Amygdala (tissue), 56 donors: ENCODE measurements around the gene KIAA1217.
"Not testable (repeated sequence)": the region's sequence is repeated elsewhere in the genome, so short reads cannot be mapped to it uniquely, and the experiment has no call there.

Experiments used
- DNase-seq, 56 donors: peaks; one replicate each; lab custom pipeline; 2025; lab: John Stamatoyannopoulos, UW

Gene KIAA1217

DNA sequence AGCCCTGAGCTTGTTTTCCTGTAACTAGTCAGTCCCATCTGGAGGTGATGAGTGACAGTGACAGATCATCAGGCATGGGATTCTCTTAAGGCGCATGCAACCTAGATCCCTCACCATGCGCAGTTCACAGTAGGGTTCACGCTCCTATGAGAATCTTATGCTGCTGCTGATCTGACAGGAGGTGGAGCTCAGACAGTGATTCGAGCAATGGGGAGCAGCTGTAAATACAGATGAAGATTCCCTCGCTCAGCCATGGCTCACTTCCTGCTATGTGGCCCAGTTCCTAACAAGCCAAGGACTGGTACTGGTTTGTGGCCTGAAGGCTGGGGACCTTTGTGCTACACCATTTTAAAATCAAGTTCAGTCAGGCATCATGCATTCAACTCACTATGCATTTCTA is 221.7 kb downstream of the KIAA1217 start:
- DNase-seq, result no peak

DNA sequence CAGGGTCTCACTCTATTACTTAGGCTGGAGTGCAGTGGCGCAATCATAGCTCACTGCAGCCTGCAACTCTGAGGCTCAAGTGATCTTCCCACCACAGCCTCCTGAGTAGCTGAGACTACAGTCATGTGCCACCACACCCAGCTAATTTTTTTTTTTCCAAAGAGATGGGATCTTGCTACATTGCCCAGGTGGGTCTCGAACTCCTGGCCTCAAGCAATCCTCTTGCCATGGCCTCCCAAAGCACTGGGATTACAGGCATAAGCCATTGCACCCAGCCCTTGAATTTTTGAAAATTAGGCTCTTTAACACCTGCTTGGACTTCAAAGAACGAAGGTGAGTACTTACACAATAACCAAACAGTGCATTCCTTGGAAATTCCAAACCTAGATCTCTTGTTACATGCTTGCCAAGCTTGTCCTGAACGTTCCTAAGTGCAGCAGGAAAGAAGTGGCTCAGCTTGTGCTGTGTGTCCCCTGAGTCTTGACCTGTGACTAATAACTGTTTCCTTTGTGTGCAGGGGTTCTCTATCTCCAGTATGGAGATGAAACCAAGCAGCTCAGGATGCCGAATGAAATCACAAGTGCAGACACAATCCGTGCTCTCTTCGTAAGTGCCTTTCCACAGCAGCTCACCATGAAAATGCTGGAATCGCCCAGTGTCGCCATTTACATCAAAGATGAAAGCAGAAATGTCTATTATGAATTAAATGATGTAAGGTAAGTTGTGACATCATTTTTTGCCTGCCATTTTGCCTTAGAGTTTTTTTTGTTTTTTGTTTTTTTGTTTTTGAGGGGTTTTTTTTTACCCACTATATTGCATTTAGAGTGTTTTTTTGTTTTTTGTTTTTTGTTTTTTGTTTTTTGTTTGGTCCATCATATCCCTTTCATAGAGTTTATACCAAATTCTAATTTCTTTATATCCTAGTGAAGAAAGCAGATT is 223.8 kb downstream of the KIAA1217 start:
- DNase-seq, result no peak

DNA sequence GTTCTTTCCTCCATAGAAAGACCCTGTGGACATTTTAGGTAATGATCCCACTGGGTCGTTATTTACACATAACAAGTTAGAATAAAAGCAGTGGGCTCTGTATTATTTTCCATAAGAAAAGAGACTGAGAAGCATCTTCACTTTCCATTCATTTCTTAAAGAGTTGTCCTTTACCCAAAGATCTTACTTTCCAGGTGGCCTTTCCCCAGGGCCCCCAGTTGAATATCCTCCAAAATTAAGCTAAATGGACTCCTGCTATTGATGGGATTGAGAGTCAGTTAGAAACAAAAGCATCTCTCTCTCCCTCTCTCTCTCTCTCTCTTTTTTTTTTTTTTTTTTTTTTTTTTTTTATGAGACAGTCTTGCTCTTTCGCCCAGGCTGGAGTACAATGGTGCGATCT is 224.8 kb downstream of the KIAA1217 start:
- DNase-seq, result no peak

DNA sequence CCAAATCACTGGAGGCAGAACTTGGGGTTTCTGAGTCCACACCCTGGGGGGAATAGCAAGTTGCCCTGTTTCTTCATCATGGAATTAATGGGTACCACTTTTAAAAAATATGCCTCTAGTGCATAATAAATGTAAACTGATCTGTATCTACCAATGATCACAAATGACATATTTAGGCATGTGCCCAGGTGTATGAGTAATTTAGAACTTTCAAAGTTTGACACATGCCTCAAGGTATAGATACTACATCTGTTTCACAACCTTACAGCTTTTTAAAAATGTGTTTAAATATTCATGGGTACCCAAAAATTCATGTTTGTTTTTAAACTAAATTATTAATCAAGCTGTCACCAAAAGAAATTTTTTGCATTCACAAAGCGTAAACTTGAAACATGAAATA is 226.0 kb downstream of the KIAA1217 start:
- DNase-seq, result no peak

DNA sequence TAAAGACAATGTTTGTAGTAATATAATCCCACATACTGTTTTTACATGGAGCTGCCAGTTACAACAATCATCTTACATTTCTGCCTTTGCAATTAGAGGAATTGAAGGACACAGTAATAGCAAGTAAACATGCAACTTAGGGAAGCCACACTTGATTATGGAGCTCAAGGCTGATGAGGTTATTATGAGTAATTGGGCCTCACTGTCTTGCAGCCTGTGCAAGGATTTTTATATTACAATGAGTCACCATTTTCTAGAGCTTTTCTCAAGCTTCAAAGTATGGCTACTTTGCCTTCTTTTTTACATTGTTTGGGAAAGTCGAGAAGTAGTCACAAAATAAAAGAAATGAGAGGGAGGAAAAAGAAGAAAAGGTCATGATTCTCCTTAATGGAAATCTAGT is 226.4 kb downstream of the KIAA1217 start:
- no peak for DNase-seq

DNA sequence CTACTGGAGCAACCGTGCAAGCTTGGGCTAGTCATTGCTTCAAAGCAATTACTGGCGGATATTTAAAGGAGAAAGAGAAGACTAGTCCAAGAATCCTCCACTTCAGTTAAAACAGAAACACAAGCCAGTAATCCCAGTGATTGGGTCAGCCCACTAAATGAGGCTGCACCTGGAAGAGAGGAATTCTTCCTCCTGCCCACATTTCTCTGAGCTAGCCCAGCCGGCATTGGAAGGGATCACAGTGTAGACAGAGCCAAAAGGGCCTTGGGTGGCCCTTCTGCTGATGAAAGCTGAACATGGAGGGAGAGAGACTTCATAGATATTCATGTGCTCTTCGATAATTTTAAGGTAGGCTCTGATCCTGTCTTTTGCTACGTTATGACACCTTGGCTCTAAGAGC is 228.4 kb downstream of the KIAA1217 start:
- no peak for DNase-seq

DNA sequence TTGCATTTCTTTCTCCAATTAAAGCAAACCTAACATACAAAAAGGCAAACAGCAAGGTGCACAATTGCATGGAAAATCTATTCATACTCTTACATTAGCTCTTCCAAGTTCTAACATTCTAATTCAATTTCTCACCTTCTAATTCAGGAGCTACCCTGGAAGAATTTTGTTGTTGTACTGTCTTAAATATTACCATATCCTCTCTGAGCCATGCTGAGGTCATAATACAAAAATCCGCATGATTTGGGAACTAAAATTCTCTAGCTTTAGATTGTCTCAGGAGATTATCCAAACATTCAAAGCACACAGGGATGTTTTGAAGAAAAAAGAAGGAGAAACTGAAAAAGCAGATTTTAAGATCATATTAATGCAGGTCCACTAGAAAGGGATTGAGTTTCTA is 229.9 kb downstream of the KIAA1217 start:
- DNase-seq, result no peak

DNA sequence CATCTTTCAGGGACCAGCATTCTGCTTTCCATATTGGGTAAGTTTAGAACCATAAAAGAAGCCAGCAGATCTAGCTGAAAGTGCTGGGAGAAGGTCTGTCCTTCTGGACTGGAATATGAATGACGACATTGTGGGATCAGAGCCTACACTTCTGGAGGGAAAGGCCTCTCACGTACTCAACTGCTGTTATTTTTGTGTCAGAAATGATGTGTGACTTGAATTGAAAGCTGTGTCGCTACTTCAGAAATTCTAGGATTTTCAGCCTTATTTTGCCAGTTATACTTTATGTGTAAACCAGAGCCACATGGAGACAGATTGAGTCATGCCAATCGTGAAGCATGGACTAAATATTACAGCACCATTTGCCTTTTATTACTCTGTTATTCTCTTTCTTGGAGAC is 231.0 kb downstream of the KIAA1217 start:
- no peak for DNase-seq

DNA sequence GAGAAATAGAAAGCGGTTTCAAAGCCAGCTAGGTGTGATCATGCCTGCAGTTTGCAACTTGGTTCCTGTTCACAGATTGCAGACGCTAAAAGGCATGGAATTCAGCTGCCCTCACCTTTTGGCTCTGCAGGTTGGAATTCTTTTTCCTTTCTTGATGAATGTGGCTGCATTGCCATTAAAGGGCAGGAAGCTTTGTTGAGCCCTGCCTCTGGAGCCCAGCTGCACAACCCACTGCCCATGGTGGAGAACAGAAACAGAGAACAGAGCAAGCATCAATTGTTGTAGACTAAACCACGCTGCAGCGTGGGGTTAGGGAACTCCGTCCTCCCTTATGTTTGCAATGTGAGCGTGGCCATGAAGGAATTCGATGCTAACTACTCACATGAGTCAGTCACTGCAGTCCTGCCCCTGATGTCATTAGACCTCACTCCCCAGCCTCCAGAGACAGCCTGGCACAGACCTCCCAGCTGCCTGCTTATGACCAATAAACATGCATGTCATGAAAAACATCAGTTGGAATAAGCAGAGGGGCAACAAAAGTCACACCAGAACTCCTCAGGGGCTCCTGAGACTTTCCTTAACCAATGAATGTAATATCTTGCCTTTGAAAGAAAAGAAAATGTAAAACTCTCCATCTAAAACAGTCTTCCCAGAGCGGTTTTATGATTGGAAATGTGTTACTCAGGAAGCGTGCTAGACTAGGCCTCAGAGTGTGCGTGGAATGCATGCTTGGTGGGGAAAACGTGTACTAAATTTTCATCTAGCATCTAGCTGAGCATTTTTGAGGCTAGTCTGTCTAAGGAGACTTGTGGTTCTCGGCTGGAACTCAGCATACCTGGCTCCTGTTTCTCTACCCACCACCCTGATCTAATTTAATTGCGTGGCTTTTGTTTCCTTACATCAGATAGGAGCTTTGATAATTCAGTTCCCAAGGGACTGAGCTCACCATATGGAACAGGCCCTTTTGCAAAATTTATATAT is 232.2 kb downstream of the KIAA1217 start:
- DNase-seq, result no peak

DNA sequence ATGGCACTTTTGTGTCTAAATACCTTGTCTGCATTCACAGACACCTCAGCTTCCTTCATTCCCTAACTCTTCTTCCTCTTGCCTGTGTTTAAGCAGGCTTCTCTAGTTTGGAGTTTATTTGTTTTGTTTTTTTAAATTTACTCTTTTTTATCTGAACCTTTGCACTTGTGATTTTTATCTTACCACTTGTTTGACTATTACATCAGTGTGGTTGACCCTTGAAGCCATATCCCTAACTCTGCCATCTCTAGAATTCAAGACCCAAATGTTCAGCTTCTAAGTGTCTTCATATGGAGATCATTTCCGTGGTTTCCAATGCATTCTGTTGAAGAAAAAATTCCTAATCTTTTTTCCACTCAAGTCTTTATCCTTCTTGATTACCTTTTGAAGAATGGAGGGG is 233.3 kb downstream of the KIAA1217 start:
- no peak for DNase-seq

DNA sequence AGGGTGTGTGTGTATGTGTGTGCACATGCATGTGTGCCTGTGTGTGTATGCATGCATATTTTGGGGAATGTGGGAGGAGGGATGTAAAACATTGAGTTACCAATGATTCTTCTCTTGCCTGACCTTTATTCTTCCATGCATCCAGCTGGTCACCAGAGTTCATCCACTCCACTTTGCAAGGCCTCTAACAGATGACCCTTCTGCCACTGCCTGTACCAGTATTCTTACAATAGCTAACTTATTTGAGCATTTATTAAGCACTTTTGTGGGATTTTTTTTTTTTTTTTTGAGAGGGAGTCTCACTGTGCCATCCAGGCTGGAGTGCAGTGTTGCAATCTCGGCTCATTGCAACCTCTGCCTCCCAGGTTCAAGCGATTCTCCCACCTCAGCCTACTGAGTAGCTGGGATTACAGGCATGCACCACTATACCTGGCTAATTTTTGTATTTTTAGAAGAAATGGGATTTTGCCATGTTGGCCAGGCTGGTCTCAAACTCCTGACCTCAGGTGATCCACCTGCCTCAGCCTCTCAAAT is 233.8 kb downstream of the KIAA1217 start:
- not testable (repeated sequence) for DNase-seq

DNA sequence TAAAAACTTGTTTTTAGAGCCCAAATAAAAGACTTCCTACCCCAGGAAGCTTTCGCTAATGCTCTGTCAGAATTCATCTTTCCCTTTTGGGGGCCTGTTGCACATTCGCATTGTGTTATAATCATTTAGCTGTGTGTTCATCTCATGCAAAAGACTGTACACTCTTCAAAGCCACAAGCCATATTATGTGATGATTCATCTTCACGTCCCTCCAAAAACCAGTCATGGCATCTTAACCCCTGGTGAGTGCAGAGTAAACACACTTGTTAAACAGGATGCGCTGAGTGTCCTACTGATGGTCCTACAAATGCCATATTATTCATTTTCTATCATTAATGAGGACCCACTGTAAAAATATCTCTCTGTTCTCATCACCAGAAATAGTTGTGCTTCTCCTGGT is 235.4 kb downstream of the KIAA1217 start:
- DNase-seq, result no peak

DNA sequence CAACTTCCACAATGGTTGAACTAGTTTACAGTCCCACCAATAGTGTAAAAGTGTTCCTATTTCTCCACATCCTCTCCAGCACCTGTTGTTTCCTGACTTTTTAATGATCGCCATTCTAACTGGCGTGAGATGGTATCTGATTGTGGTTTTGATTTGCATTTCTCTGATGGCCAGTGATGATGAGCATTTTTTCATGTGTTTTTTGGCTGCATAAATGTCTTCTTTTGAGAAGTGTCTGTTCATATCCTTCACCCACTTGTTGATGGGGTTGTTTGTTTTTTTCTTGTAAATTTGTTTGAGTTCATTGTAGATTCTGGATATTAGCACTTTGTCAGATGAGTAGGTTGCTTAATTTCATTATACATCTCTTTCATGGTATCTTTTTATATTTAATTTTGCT is 237.0 kb downstream of the KIAA1217 start:
- not testable (repeated sequence) for DNase-seq

DNA sequence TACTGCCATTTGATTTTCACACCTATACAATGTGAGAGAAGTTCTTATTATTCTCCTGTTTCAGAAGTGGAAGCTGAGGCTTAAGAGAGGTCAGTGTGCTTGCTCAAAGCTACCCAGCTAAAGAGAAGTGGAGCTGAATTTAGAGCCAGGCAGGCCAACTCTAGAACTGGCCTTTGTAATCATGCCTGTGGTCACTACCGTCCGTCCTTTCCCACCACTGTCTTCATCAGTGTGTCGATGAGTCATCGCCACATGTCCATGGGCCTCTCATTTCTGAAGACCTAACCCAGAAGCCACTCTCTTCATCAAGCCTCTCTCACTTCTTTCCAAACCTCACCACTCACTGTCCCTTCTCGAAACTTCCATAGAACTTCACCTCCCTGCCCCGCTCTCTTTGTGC is 237.8 kb downstream of the KIAA1217 start:
- no peak for DNase-seq

DNA sequence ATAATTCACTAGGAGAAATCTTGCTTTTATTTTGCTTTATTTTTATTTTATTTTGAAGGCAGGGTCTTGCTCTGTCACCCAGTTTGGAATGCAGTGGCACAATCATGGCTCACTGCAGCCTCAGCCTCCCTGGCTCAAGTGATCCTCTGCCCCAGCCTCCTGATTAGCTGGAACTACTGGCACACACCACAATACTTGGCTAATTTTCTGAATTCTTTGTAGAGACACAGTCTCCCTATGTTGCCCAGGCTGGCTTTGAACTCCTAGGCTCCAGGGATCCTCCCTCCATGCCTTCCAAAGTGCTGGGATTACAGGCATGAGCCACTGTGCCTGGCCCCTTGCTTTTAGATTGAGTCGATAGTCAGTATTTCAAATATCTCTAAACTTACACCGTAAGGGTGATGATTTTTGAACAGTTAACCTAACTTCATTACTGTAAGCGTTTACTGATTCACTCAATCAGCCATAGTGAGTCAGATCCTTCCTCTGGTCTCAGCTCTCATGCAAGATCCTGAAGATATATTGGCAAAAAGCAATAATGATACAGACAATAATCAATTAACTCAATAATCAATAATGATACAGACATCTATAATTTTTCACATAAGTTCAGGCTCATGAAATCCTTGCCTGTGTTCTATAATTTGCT is 239.5 kb downstream of the KIAA1217 start:
- DNase-seq, result no peak

DNA sequence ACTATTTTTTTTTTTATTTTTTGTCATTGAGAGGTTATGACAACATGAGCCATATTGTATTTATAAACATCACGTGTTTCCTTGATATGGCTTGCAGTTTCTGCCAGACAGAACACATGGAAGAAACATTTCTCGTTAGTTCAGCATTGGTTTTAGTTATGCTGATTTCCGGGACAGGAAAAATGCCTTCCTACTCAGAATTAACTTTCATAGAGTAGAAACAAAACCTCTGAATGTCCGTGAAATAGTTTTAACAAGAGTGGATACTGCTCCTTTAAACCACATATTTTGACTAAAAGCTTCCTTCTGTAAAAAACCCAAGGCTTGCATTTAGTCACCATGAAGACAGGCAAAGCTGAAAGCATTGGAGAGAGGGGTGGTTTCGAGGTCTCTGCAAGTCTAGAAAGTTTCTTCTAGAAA is 240.4 kb downstream of the KIAA1217 start:
- no peak for DNase-seq

DNA sequence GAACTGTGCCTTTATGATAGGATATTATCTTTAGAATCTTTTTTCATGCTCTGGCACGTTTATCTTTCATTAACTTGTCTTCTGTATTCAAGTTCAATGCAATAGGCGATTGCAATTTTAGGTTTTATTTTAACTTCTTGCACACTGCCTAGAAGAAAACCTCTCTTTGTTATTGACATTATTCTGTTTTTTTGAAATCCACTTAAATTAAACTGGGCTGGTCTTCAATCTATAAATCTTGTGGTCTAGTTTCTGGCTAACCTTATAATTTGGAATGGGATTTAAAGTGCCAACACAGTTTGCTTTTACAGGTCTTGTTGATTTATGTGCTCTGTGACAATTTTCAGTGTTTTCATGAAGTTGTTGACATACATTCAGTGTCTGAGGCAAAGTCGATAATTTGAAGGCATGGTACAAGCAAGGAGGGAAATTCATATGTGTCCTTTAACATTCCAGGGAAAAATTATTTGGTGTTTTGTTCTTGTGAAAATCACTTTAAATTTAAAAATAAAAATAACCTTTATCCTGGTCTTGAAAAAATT is 240.9 kb downstream of the KIAA1217 start:
- DNase-seq, result no peak

DNA sequence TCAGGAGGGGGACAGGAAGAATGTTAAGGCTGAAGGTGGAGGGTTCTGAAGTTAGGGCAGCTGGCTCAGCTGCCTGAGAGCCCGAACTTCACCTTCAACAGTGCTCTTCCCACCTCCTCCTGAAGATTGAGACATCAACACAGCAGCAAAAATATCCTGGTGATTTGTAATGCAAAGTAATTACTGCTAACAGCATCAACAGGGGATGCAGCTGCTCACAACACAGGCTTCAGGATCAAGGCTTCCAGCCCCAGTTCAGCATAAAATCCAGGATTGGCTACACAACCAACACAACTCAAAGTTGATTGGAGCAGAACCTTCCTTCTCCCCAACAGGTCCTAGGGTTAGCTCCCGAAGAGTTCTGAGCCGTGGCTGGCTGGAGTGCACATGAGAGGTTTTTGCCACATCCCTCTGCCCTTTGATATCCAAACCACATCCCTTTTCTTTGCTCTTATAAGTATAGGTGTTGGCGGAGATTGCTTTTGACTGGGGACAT is 242.4 kb downstream of the KIAA1217 start:
- DNase-seq, result no peak

DNA sequence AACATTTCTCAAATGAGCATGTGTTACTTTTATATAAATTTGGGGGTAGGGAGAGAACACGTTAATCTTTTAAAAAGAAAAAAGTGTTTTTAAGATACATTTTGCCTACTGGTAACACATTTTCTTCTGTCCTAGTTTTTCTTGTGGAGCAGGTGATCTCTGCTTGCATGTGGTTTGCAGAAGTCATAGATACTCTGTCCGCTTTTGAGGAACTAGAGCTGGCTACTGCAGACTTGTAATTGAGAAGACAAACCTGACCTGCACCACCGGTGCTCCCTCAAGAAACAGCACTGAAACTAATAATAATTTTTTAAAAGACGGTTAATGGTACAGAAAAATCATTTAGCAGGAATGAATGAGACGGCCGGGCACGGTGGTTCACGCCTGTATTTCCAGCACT is 243.1 kb downstream of the KIAA1217 start:
- no peak for DNase-seq

DNA sequence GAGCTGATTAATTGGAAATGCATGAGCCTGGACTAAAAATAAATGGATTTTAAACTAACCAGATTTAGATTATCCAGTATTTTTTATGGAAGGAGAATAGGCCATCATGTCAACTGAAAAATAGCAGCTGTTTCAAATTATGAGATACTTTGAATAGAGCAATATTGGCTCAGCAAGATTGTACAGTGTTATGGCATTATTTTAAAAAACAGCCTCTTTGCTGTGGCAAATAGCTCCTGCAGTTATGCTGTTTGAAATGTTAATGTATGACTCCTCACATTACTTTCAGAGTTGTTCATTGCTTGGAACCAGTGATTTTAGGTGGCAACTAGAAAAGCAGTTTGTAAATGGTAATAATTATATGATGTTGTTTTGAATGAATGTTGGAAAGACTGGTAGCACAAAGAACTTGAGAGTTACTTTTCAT is 244.5 kb downstream of the KIAA1217 start:
- no peak for DNase-seq
